ENCODE measurements around the gene TJP1.
"Not testable (repeated sequence)": the region's sequence is repeated elsewhere in the genome, so short reads cannot be mapped to it uniquely, and the experiment has no call there.

The TJP1 gene

DNA sequence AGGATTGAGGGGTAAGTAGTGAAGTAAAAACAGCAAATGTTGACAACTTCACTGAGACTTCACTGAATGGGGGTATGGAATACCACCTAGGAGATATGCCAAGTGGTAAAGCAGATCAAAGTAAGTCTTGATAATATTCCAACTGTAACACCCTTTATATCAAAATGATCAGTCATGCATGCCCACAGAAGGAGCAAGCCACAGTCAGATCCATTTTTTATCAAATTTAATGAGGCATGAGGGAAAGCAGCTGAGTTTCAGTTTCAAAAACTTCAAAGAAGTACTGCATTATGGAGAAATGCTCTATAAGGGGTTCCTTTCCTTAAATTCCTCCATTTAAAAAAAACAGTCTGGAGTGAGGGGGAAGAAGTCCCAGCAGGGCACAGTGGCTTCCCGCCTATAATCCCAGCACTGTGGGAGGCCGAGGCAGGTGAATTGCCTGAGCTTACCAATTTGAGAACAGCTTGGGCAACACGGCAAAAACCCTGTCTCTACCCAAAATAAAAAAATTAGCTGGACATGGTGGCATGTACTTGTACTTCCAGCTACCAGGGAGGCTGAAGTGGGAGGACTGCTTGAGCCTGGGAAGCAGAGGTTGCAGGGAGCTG lies 56.9 kb downstream of the TJP1 start:
- Histone ChIP-seq H3K4me3 (ENCODE audit: insufficient read depth, low read depth, low read length) (no peak overlapping the region), H3K4me1 (ENCODE audit: control insufficient read depth, insufficient read depth, low read length) (no peaks in the 10 kb centered on the region), H3K27ac (ENCODE audit: insufficient read depth, low read depth, low read length, poor library complexity, severe bottlenecking) (no peak overlapping the region), H3K27me3 (ENCODE audit: control insufficient read depth, insufficient read depth, low read length, poor library complexity, severe bottlenecking) (no peaks in the 10 kb centered on the region), H3K36me3 (ENCODE audit: control insufficient read depth, insufficient read depth, low read length) (peaks cover 28% of the 10 kb centered on the region), H3K9me3 (ENCODE audit: control insufficient read depth, low read length) (no peaks in the 10 kb centered on the region)
- WGBS, 2 experiments = 58 to 67% methylated on average over 3 of the region's 3 CpGs

DNA sequence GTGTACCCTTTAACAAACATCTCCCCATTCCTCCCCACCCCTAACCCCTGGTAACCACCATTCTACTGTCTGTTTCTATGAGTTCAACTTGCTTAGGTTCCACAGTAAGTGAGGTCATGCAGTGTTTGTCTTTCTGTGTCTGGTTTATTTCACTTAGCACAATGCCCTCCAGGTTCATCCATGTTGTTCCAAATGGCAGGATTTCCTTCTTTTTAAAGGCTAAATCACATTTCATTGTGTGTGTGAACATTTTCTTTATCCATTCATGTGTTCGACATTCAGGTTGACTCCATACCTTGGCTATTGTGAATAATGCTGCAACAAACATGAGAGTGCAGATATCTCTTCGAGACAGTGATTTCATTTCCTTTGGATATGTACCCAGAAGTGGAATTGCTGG lies 62.7 kb downstream of the TJP1 start:
- Histone ChIP-seq H3K27ac (ENCODE audit: insufficient read depth, low read depth, low read length, poor library complexity, severe bottlenecking) (no peak overlapping the region), H3K4me1 (ENCODE audit: control insufficient read depth, insufficient read depth, low read length) (no peaks in the 10 kb centered on the region), H3K4me3 (ENCODE audit: insufficient read depth, low read depth, low read length) (no peak overlapping the region), H3K36me3 (ENCODE audit: control insufficient read depth, insufficient read depth, low read length) (peaks cover 28% of the 10 kb centered on the region), H3K27me3 (ENCODE audit: control insufficient read depth, insufficient read depth, low read length, poor library complexity, severe bottlenecking) (no peaks in the 10 kb centered on the region), H3K9me3 (ENCODE audit: control insufficient read depth, low read length) (no peaks in the 10 kb centered on the region)
- 96 to 99% methylated on average over 2 of the region's 2 CpGs for WGBS, 2 experiments

DNA sequence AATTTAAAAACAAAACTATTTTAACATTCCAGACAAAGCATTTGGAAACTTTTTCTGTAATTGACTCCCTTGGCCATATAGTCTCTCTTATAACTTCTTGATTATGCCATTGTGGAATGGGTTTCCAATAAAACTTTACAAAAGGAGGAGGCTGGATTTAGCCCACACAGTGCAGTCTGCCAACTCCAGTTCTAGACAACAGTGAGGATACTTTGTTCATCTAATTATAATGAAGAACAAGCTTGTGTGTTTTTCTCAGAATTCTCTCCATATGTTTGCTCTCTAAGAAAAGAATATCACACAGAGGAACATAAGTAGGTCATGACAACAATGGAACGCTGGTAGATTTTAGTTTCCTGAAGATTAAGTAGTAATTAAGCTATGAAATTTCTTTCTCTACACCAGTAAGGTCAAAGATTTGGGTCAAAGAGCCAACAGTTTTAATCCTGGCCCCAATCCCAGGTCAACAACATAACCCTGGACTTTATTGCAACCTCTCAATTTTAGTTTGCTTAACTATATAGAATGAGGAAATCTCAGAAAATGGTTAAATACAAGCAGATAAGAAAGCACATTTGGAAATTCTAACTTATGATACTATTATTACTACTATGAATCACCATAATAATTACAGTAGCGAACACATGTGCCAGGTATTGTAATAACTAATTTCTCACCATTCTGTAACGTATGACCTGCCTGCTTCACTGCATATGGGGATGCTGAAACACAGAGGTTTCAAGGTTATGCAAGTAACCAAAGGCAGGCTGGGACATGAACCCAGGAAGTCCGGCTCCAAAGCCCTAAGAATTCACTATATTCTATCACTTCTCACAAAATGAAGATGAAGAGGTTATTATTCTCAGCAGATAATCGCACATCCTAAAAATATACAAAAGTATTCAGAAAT lies 65.7 kb downstream of the TJP1 start:
- Histone ChIP-seq H3K27ac (ENCODE audit: insufficient read depth, low read depth, low read length, poor library complexity, severe bottlenecking) (no peak overlapping the region), H3K9me3 (ENCODE audit: control insufficient read depth, low read length) (no peaks in the 10 kb centered on the region), H3K27me3 (ENCODE audit: control insufficient read depth, insufficient read depth, low read length, poor library complexity, severe bottlenecking) (no peaks in the 10 kb centered on the region), H3K36me3 (ENCODE audit: control insufficient read depth, insufficient read depth, low read length) (peaks cover 16% of the 10 kb centered on the region), H3K4me3 (ENCODE audit: insufficient read depth, low read depth, low read length) (no peak overlapping the region), H3K4me1 (ENCODE audit: control insufficient read depth, insufficient read depth, low read length) (no peaks in the 10 kb centered on the region)
- 83 to 88% methylated on average over 3 to 5 of the region's 5 CpGs for WGBS, 2 experiments

DNA sequence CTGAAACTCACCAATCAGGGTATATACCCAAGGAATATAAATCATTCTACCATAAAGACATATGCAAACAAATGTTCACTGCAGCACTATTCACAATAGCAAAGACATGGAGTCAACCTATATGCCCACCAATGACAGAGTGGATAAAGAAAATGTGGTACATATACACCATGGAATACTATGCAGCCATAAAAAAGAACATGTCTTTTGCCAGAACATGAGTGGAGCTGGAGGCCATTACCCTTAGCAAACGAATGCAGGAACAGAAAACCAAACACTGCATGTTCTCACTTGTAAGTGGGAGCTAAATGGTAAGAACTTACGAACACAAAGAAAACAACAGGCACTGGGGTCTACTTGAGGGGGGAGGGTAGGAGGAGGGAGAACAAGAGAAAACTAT lies 68.3 kb downstream of the TJP1 start:
- 97 to 98% methylated on average over 2 of the region's 2 CpGs for WGBS, 2 experiments
- not testable (repeated sequence) for H3K36me3 ChIP-seq (ENCODE audit: control insufficient read depth, insufficient read depth, low read length); H3K9me3 ChIP-seq (ENCODE audit: control insufficient read depth, low read length); H3K27ac ChIP-seq (ENCODE audit: insufficient read depth, low read depth, low read length, poor library complexity, severe bottlenecking); H3K4me3 ChIP-seq (ENCODE audit: insufficient read depth, low read depth, low read length); H3K4me1 ChIP-seq (ENCODE audit: control insufficient read depth, insufficient read depth, low read length); H3K27me3 ChIP-seq (ENCODE audit: control insufficient read depth, insufficient read depth, low read length, poor library complexity, severe bottlenecking)

DNA sequence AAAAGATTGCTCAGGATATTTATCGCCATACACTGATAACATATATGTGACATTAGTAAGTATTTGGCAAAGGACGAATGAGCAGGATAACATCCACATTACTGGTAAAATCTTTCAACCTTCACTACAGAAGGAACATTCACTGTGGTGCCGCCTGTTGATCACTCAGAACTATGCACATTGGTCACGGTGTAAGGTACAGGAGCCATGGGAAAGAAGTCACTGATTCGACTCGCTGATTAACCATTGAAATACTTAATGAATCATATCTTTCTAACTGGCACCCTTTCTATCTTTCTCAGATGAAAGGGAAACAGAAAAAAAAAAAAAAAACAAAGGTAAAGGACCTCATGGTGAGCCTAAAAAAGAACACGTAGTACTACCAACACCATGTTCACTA lies 68.8 kb downstream of the TJP1 start:
- Histone ChIP-seq H3K9me3 (ENCODE audit: control insufficient read depth, low read length) (no peaks in the 10 kb centered on the region), H3K4me3 (ENCODE audit: insufficient read depth, low read depth, low read length) (no peak overlapping the region), H3K4me1 (ENCODE audit: control insufficient read depth, insufficient read depth, low read length) (no peaks in the 10 kb centered on the region), H3K27me3 (ENCODE audit: control insufficient read depth, insufficient read depth, low read length, poor library complexity, severe bottlenecking) (no peaks in the 10 kb centered on the region), H3K36me3 (ENCODE audit: control insufficient read depth, insufficient read depth, low read length) (peaks cover 7% of the 10 kb centered on the region), H3K27ac (ENCODE audit: insufficient read depth, low read depth, low read length, poor library complexity, severe bottlenecking) (no peak overlapping the region)
- WGBS, 2 experiments = 92 to 99% methylated on average over 5 of the region's 7 CpGs

DNA sequence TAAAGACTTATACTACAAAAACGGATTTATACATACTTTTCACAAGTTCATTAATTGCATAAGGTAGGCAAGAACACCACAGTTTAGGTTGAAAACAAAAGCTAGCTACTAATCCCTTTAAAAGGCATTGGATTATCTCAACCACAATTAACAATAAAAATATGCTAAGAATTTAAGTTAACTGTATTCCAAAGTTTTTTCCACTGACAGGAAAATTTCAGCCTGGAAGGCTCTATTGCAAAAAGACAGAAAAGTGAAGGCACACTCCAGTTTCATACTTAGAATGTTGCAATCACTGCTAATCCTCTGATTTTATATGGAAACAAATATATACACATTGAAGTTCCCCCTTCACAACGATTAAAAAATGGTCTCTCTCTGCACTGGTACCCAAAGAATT lies 71.5 kb downstream of the TJP1 start:
- H3K27ac ChIP-seq (ENCODE audit: insufficient read depth, low read depth, low read length, poor library complexity, severe bottlenecking) = no peak overlapping the region

DNA sequence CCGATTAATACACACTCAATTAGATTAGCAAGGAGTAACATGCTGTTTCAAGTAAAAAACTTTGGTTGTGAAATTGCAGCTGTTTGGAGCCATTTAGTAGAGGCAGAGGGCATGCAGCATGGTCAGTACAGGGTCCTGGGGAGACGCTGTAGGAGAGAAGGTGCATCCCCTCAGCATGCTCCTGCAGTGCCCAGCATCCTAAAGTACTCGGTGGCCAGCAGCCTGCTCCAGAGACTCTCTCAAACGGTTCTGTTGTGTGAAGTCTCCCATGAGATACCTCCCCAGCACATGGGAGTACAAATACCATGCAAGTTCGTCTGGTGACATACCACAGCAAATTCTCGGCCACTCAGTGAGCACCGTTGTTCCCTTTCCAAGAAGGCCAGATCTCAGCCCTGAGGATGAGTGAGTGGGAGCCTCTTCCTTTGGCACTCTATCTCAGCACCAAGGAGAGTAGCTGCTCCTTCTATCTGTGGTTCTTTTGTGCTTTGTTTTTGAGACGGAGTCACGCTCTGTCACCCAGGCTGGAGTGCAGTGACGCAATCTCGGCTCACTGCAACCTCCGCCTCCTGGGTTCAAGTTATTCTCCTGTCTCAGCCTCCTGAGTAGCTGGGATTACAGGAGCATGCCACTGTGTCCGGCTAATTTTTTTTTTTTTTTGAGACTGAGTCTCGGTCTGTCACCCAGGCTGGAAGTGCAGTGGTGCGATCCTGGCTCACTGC lies 72.7 kb downstream of the TJP1 start:
- peaks cover 7% of the 10 kb centered on the region for H3K36me3 ChIP-seq (ENCODE audit: control insufficient read depth, insufficient read depth, low read length)
- no peak overlapping the region for H3K4me3 ChIP-seq (ENCODE audit: insufficient read depth, low read depth, low read length)
- H3K27ac ChIP-seq (ENCODE audit: insufficient read depth, low read depth, low read length, poor library complexity, severe bottlenecking) = no peak overlapping the region
- no peaks in the 10 kb centered on the region for H3K4me1 ChIP-seq (ENCODE audit: control insufficient read depth, insufficient read depth, low read length)
- no peaks in the 10 kb centered on the region for H3K9me3 ChIP-seq (ENCODE audit: control insufficient read depth, low read length)
- H3K27me3 ChIP-seq (ENCODE audit: control insufficient read depth, insufficient read depth, low read length, poor library complexity, severe bottlenecking) = no peaks in the 10 kb centered on the region
- WGBS, 2 experiments = 88 to 93% methylated on average over 15 of the region's 15 CpGs

More for the DNA sequence above, 71.5 kb downstream of the TJP1 start:
- no peaks in the 10 kb centered on the region for H3K9me3 ChIP-seq (ENCODE audit: control insufficient read depth, low read length)
- no peaks in the 10 kb centered on the region for H3K27me3 ChIP-seq (ENCODE audit: control insufficient read depth, insufficient read depth, low read length, poor library complexity, severe bottlenecking)
- WGBS, 2 experiments = 85 to 93% methylated on average over 1 to 2 of the region's 2 CpGs
- peaks cover 7% of the 10 kb centered on the region for H3K36me3 ChIP-seq (ENCODE audit: control insufficient read depth, insufficient read depth, low read length)
- no peaks in the 10 kb centered on the region for H3K4me1 ChIP-seq (ENCODE audit: control insufficient read depth, insufficient read depth, low read length)
- no peak overlapping the region for H3K4me3 ChIP-seq (ENCODE audit: insufficient read depth, low read depth, low read length)

DNA sequence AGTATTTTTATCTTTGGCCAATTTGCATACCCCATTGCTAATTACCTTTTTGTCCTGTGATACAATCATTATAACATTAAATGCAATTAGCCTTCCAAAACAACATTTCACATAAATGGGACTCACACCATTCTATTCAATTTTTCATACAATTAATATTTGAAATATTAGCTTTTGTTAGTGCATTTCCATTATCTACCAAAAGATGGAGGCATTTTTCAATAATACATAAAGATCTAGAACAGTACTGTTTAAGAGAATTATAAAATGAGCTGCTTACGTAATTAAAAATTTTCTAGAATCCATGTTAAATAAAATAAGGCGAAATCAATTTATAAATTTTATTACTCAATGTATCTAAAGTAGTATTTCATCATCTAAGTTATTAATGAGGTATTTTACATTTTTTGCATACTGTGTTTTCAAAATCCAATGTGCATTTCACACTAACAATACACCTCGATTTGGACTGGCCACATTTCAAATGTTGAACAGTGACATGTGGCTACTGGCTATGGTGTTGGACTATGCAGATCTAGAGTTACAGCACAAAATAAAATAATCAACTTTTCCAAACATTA lies 74.3 kb downstream of the TJP1 start:
- H3K27ac ChIP-seq (ENCODE audit: insufficient read depth, low read depth, low read length, poor library complexity, severe bottlenecking) = no peak overlapping the region
- no peaks in the 10 kb centered on the region for H3K4me1 ChIP-seq (ENCODE audit: control insufficient read depth, insufficient read depth, low read length)

DNA sequence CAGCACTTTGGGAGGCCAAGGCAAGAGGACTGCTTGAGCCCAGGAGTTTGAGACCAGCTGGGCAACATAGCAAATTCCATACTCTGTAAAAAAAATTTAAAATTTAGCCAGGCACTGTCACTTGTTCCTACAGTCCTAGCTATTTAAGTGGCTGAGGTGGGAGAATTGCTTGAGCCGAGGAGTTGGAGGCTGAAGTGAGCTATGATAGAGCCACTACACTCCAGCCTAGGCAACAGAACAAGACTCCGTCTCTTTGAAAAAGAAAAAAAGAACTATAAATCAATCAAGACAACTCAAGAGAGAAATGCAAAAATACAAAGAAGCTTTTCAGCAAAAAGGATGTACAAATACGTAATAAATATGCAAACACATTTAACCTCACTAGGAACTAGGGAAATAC lies 78.8 kb downstream of the TJP1 start:
- peaks cover 7% of the 10 kb centered on the region for H3K36me3 ChIP-seq (ENCODE audit: control insufficient read depth, insufficient read depth, low read length)
- 92 to 98% methylated on average over 3 of the region's 3 CpGs for WGBS, 2 experiments

More for the DNA sequence above, 74.3 kb downstream of the TJP1 start:
- no peaks in the 10 kb centered on the region for H3K9me3 ChIP-seq (ENCODE audit: control insufficient read depth, low read length)
- 100% methylated on average over 1 of the region's 3 CpGs; no CpG with 5 or more reads in 1 of the 2 experiments for WGBS, 2 experiments
- no peak overlapping the region for H3K4me3 ChIP-seq (ENCODE audit: insufficient read depth, low read depth, low read length)
- no peaks in the 10 kb centered on the region for H3K27me3 ChIP-seq (ENCODE audit: control insufficient read depth, insufficient read depth, low read length, poor library complexity, severe bottlenecking)
- H3K36me3 ChIP-seq (ENCODE audit: control insufficient read depth, insufficient read depth, low read length) = peaks cover 7% of the 10 kb centered on the region

More for the DNA sequence above, 78.8 kb downstream of the TJP1 start:
- Histone ChIP-seq H3K27ac (ENCODE audit: insufficient read depth, low read depth, low read length, poor library complexity, severe bottlenecking) (no peak overlapping the region), H3K9me3 (ENCODE audit: control insufficient read depth, low read length) (no peaks in the 10 kb centered on the region), H3K4me3 (ENCODE audit: insufficient read depth, low read depth, low read length) (no peak overlapping the region), H3K27me3 (ENCODE audit: control insufficient read depth, insufficient read depth, low read length, poor library complexity, severe bottlenecking) (no peaks in the 10 kb centered on the region), H3K4me1 (ENCODE audit: control insufficient read depth, insufficient read depth, low read length) (no peaks in the 10 kb centered on the region)

Data from ectodermal cell (in vitro differentiated cells).